SW 1271 (cell line): ENCODE measurements around the gene PCDH10.
A peak's percentile ranks its signal among the peaks of the same experiment; 100 is the strongest.

Source experiments
- DNase-seq, 2 experiments: peaks; one replicate each; lab custom pipeline; 2025; lab: John Stamatoyannopoulos, UW

PCDH10 gene, protein sequence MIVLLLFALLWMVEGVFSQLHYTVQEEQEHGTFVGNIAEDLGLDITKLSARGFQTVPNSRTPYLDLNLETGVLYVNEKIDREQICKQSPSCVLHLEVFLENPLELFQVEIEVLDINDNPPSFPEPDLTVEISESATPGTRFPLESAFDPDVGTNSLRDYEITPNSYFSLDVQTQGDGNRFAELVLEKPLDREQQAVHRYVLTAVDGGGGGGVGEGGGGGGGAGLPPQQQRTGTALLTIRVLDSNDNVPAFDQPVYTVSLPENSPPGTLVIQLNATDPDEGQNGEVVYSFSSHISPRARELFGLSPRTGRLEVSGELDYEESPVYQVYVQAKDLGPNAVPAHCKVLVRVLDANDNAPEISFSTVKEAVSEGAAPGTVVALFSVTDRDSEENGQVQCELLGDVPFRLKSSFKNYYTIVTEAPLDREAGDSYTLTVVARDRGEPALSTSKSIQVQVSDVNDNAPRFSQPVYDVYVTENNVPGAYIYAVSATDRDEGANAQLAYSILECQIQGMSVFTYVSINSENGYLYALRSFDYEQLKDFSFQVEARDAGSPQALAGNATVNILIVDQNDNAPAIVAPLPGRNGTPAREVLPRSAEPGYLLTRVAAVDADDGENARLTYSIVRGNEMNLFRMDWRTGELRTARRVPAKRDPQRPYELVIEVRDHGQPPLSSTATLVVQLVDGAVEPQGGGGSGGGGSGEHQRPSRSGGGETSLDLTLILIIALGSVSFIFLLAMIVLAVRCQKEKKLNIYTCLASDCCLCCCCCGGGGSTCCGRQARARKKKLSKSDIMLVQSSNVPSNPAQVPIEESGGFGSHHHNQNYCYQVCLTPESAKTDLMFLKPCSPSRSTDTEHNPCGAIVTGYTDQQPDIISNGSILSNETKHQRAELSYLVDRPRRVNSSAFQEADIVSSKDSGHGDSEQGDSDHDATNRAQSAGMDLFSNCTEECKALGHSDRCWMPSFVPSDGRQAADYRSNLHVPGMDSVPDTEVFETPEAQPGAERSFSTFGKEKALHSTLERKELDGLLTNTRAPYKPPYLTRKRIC

GRCh38 chr4:133148690-133149363 lies at the start of gene PCDH10:
Gene PCDH10, plus strand, starts transcription at chr4:133149294. Its CDS starts 847 bp downstream, at chr4:133150141.
- DNase-seq, result peak; percentile 41 to 45

GRCh38 chr4:133102043-133102442 lies 47.1 kb upstream of the PCDH10 start:
- no peak for DNase-seq

DNA sequence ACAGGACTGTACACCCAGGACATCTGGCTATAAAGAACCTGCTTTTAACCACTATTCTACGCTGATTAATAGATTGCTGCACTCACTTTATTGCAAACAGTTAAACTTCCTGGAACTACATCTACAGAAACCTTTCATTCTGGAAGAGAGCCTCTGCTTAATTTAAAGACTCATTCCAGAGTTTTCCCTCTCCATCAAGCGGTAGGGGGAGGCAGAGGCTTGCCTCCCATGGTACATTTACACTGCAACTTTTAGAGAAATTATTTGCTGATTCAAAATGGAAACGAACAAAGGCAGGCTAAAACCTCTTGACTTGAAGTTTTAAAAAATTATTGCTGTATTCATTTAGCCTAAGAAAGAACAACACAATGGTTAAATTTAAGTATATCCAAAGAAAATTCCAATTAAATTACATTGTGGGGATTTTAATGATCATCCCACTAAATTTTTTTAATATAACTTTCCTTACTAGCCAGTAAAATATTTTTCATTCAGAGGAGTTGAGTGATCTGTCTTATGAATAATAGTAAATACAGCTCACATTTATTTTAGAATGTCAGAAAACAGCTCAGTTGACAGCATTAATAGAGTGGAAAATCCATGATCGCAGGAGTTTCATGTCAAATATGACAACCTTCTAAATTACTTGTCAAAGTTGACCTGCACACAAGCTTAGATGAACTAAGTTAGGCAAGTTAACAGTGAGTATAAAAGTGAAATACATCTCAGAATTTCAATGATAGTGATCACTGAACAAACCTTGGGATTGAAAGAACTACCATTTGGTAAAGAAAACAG lies 46.3 kb upstream of the PCDH10 start:
- DNase-seq, result no peak

DNA sequence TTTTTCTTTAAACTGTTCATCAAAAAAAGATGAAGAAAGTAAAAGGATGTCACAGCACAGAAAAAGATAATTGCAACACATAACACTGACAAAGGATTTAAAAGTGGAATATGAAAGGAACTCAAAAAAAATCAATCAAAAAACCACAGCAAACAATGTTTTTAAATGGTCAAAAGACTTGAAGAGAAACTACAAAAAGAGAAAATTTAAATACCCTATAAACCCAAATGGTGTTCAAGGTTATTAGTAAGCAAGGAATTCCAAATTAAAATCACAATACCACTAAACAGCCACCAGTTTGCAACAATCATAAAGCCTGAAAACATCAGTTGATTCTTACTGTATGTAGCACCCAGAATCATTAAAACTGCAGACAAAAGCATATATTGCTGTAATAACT lies 36.5 kb upstream of the PCDH10 start:
- no peak for DNase-seq

DNA sequence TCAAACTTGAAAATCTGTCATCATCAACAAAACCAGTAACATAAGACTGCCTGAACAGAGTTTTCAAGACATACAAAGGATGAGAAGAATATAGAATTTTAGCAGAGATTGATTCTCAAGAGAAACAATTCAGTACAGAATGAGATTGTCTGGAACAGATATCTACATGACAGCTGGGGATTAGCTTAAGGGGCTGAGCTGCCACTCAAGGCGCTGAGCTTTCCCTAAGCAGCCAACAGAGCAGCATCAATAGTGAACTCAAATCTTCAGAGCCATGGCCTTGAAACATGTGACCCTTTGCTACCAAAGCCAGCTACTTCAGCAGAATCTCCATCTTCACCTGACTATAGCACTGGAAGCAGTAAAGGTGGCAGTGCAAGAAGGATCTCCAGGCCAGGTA lies 24.3 kb upstream of the PCDH10 start:
- no peak for DNase-seq

DNA sequence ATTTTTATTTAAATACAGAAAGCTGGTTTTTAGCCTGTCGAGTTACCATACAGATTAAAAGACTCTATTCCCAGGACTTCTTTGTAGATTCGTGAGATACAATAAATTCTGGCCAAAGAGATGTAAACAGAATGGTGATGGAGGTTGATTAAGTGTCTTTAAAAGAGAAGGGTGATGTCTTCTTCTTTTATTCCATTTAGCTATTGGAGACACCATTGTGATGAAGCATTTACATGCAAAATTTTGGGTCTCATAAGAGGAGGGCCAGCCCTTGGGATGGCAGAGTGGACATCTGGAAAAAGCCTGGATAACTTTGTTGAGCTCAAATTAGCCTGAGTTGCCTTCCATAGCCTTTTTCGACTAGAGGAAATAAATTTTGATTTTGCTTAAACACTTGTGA lies 21.6 kb upstream of the PCDH10 start:
- DNase-seq, result no peak

GRCh38 chr4:133129237-133129636 lies 19.9 kb upstream of the PCDH10 start:
- no peak for DNase-seq

GRCh38 chr4:133130171-133130570 lies 18.9 kb upstream of the PCDH10 start:
- DNase-seq, result peak in 1 of 2 experiments; percentile 12

DNA sequence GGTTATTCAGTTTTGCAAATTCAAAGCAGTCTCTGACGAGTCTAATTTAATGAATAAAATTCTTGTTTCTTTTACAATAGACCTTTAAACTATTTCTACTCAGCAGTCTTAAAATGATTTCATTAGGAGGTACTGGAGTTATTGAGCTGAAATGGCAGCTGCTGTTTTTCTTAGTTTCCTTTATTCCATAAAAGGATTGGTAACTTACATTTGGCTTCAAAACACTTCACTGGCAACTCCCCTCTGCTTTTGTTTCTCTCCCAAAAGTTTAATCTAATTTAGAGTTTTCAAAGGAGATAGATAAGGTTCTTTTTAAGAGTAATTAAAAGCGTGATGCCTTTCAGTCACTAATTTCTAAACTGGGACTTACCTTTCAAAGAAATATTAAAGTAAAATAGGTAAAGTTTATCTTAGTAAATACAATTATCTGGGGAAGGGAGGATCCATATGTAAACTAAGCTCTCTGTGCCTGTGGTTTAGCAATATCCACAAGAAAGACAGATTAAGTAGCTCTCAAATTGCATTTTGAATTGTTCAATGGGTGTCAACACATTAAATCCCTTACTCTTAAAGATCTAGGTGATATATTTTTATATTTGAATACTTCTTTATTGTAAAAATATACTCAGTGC lies 17.1 kb upstream of the PCDH10 start:
- no peak for DNase-seq

- DNase-seq, result no peak
These were observed 12.3 kb upstream of the PCDH10 start for GRCh38 chr4:133136833-133137232.

DNA sequence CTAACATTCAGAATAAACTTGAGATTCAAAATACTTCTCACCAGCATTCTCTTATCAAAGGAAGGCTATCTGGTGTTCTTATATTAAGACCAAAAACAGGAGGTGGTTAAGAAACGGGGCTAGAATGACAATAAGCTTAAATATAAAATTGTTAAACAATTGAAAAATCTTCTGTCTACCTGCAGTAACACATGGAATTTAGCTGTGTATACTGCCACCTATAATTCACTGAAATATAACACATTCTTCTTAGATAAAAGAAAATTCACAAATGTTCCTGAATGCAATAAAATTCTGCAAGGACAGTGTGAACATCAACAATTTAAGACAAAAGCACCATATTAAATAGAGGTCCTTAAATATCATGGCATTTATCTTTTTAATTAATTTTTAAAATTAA lies 11.5 kb upstream of the PCDH10 start:
- DNase-seq, result no peak

GRCh38 chr4:133143775-133144430 lies 5.2 kb upstream of the PCDH10 start:
- DNase-seq, result no peak

GRCh38 chr4:133145241-133145640 lies 3.9 kb upstream of the PCDH10 start:
- DNase-seq, result no peak

- no peak for DNase-seq
These were observed 3.1 kb upstream of the PCDH10 start for GRCh38 chr4:133145758-133146573.

- peak in 1 of 2 experiments; percentile 31 for DNase-seq
These were observed 2.4 kb upstream of the PCDH10 start for GRCh38 chr4:133146574-133147241.

DNA sequence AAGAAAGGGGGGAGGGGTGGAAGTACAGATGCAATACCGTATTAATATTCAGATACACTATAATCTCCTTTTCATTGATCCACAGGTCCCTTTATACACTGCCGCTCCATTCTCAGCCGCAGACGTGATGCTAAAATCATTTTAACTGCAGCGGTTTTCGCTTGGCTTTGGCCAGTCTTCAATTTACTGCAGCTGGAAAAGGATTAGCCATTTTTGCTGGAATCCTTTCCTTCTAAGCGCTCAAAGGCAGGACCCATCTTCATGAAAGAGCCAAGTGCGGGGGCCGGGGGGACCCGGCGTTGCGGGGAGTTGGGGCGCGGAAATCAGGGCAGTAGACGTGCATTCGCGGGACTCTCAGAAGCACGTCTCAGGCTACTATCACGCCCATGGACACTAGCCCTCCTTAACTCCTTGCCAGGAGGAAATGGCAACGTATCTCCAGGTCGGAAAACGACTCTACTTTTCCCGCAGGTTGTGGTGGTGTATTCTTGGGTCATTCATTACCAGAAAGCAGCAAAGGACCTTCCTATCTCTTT lies 1.7 kb upstream of the PCDH10 start:
- DNase-seq, result no peak

DNA sequence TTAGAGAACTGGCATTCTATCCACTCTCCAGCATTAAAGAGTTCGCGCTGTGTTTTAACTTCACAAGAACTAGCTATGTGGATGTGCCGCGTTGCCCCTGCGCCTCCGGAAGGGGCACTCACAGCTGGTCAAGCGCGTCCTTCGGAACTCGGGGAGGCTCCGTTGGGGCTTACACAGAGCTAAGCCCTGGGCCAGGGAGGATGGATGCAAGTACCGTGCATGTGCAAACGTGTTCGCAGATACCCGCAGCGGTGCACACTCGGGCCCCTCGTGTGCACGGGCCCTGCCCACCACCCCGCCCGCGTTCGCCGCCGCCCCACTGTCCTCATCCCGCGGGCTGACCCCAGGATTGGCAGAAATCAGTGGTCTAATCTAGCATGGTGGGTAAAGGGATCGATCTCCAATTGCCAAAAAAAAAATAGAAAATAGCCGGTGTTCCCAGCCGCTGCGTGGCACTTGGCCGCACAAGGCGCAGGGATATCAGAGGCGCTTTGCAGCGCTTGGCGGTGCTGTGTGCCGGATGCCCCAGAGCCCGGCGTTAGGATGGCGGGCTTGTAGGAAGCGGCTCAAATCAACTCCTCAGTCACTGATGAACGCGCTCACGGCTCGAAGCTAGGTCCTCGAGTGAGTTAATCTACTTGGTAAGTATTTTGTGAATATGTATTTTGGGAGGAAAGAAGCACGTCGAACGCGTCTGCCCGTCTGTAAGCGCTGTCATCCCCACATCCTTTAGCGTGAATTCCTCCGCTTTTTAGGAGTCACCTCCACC lies 989 bp upstream of the PCDH10 start:
- peak in 1 of 2 experiments; percentile 15 for DNase-seq

- DNase-seq, result no peak
These were observed 236 bp downstream of the PCDH10 start for GRCh38 chr4:133149364-133149695.
